ENCODE data around the gene TRIM67.

The TRIM67 gene

DNA sequence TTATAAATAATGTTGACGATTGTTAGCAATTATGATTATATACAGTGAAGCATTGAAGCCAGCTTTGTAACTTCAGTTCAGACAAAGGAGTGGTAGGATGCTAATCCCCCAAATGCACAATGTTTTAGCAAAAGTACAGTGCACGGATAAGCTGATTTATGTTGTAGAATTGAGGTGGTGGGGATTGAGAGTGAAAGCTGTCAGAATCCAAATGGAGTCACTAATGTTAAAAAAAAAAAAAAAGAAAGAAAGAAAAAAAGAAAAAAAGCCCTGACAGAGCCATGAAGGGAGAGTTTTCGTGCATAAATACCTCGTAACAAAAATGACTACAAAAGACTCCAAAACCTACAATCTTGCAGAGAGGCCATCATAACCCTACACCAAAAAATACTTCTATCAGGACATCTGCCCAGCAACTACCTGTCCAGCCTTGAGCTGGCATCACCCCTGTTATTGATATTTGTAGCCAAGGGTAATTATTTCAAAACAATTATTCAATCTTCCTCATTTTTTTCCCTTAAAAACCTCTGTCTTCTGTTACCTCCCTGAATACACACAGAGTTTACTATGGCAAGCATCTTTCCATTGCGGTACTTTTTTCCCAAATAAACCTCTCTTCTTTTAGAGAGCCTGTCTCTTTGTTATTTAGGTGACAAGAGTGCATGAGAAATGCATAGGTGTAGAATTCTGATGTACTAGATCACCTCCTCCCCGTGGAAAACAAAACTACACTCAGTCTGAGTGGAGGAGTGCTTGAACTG lies 2.5 kb upstream of the TRIM67 start:
- no peak for DNase-seq

- no peak for DNase-seq
These were observed 1.7 kb upstream of the TRIM67 start for GRCh38 chr1:231159963-231160761.

DNA sequence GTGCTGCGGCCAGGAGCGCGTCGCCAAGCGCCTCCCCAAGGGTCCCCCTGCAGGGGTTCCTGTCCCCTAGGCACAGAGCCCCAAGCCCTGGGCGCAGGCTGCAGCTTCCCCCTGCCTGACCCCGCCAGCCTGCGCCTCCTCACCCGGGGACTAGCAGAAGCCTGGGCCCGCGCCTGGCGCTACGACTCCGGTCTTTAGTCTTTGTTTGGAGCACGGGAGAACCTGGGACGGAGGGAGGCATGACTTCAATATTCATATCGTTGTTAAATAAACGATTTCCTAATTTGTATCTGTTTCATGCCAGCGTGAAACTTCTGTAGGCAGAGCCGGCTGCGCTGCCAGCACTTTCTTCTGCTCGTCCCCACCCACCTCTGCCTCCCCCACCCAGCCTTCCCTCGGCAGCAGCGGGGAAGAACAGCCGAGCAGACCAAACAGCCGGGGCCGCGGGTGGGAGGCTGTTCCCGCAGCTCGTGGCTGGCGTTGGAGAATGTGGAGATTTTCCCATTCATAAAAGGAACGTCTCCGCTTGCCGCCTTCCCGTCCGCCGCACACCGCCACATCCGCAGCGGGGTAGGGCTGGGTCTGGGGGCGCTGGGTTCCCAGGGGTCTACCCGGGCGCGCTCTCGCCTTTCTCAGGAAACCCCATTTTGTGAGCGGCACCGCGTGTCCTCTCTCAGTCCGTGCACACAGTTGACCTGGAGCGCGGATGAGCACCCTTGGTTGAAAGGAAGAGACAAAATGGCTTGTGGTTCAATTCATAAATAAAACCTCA lies 777 bp upstream of the TRIM67 start:
- no peak for DNase-seq

GRCh38 chr1:231162297-231162969 lies 575 bp downstream of the TRIM67 start:
- no peak for DNase-seq

- no peak for DNase-seq
These were observed 1.3 kb downstream of the TRIM67 start for GRCh38 chr1:231162970-231163829.

- no peak for DNase-seq
These were observed 2.1 kb downstream of the TRIM67 start for GRCh38 chr1:231163830-231164427.

DNA sequence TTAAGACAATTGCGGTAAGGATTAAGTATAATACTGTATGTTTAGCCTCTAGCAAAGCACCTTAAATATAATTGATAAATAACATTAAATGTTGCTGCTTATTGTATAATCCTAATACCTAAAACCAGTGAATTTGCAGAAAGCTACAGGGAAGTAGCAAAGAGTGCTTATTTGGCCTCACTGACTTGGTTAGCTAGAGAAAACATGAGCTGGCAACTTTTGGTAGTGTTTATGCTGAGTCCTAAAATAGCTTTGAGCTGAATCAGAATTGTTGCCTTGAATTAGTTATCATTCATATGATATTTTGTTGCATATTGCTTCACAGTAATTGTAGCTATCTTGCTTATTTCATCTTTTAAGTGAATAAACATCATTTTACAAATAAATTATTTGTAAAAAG lies 3.5 kb downstream of the TRIM67 start:
- DNase-seq, result no peak

DNA sequence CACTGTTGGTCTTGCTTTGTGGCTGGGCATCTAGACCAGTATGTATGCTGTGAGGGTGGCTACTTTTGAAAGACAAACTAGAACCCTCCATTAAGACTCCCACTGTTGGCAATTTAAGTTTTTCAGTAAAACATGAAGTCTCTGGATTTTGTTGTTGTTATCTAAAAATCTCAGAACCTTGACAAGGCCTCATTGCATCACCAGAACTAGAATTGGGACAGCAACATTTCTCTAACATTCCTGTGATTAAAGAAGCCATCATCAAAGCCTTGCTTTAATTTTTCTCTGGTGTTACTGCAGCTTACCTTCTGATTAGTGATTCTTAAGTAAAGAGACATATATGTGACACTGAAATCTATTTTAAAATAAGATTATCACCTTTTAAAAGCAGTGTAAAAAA lies 4.5 kb downstream of the TRIM67 start:
- DNase-seq, result no peak

GRCh38 chr1:231170875-231171274 lies 9.0 kb downstream of the TRIM67 start:
- no peak for DNase-seq

GRCh38 chr1:231171623-231172197 lies 9.9 kb downstream of the TRIM67 start:
- DNase-seq, result no peak

GRCh38 chr1:231172411-231172810 lies 10.6 kb downstream of the TRIM67 start:
- DNase-seq, result no peak

DNA sequence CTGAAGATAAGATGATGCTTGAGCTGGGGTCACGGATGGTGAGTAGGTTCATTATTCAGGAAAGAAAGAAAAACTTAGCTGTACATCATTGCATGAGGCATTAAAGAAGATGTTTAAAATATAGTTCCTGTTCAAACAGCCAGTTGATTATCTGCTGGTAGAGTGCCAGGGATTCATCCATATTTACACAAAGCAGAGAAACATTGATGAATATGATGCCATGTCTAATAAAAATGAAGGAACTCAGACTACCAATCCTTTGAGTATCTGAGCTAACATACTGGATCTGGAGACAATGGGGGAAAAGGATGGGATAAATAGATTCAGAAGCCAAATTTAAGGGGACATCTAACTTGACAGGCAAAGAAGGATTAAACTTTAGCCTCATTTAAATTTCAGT lies 14.6 kb downstream of the TRIM67 start:
- DNase-seq, result no peak

DNA sequence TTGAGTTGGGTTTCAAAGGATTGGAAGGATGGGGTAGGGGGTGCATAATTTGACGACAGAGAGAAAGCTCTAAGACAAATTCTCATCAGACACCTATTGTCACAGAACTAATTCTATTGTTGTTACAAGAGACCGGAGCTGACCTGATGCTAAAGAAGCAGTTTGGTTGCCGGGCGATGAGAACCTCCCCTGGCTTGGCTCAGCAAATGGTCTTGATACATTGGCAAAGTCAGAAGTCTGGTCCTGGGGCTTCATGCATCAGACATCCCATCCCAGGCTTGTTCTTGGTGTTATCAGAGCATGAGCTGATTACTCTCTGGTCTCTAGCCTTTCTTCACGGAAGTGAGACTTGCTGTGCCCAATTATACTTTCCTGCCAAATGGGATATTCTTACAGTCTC lies 15.4 kb downstream of the TRIM67 start:
- no peak for DNase-seq

- DNase-seq, result no peak
These were observed 16.1 kb downstream of the TRIM67 start for GRCh38 chr1:231177936-231178335.

- no peak for DNase-seq
These were observed 17.1 kb downstream of the TRIM67 start for GRCh38 chr1:231178970-231179369.

GRCh38 chr1:231180034-231180433 lies 18.2 kb downstream of the TRIM67 start:
- DNase-seq, result no peak

- no peak for DNase-seq
These were observed 19.4 kb downstream of the TRIM67 start for GRCh38 chr1:231181271-231181670.

DNA sequence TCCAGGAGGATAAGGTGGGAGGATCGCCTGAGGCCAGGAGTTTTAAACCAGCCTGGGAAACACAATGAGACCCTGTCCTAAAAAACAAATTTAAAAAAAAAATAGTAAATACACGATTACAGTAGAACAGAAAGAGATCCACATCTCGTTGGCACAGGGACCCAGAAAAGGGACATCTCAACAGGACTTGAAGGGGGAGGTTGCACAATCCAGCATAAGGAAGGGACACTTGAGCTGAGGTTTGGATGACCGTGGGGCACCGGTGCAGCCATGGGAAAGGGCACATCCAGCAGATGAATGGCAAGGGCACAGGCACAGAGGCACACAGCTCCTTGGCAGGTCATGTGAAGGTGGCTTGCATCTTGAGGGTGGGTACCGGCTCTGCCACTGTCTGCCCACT lies 20.5 kb downstream of the TRIM67 start:
- DNase-seq, result no peak

GRCh38 chr1:231183639-231184590 lies 22.1 kb downstream of the TRIM67 start:
- no peak for DNase-seq

DNA sequence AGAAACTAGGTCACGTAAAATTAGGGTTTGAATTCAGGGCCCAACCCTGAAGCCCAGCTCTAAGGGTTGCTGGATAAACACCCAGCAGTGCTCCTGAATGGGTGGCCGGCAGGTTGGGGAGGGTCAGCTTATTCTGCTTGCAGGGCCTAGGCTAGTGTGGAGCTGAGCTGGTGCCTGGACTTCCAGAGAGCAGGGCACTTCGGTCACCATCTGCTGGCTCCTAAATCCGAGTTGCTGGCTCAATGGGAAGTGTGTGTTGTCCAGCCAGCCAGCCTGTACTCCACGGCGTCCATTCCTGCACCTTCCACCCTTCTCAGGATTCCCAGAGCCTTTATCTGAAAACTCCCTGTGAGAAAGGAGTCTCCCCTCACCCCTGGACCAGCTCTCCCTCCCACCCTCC lies 23.0 kb downstream of the TRIM67 start:
- DNase-seq, result no peak

All from NCI-H1436 treated with DMSO at 0.1 percent for 48 hours (cell line).